ENCODE measurements around the gene DGKD.

Gene DGKD

DNA sequence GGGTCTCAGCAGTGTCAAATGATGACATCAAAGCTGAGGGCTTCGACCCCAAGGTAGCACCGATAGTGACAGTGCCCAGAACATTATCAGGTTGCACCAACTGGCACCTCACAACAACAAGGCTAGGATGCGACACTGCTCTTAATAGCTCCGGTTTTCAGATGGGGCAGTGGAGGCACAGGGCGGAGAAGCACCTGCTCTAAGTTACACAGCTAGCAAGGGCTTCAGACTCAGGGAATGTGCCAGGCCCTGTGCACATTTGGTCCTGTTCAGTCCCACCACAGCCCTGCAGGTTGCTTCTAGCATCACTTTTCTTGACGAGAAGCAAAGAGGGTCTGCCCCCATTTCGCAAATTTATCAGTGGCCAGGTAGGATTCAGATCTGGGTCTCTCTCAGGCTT lies 74.1 kb downstream of the DGKD start:
- no peak for DNase-seq (ENCODE audit: low read depth)

DNA sequence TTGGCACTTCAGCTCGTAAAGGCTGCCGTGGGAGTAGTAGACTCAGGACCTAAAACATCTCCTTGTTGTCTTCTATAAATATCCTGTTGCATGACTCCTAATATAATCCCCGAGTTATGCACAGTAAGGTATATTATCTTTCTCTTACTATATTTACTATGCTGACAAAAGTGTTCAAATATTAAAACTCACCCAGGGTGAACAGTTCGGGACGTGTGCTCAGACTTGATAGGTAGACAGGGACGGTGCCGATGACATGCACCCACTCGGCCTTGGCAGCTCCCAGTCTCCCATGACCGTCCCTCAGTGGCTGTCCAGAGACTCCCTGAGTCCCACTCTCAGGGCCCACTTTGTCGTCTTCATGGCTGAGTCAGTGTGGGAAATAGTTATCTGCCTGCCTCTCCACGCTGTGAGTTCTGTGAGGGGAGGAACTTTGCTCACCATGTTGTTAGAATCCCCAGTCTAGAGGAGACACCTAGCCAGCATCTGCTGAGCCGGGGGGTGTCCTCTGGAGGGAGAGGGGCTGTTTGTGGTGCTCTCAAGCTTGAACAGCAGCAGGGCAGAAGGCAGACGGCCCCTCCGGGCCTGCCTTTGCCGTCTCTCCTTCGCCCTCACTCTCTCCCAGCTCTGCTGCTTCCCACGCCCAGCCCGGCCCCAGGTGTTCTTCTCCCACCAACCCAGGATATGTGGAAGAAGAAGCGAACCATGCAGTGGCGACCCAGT lies 75.0 kb downstream of the DGKD start:
- DNase-seq (ENCODE audit: low read depth), result no peak

DNA sequence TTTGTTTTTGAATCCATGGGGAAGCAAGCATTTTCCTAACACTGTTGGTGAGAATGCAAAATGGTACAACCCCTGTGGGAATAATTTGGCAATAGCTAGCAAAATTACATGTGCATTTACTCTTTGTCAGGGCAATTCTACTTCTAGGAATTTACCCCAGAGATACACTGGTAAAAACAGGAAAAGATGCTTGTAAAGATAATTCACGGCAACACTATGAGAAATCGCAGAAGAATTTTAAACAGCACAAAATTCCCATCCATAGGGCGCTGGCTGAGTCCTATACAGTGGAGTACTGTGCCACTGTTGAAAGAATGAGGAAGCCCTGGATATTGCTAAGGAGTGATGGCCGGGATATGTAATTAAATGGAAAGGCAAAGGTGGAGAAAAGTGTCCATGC lies 75.8 kb downstream of the DGKD start:
- DNase-seq (ENCODE audit: low read depth), result no peak

DNA sequence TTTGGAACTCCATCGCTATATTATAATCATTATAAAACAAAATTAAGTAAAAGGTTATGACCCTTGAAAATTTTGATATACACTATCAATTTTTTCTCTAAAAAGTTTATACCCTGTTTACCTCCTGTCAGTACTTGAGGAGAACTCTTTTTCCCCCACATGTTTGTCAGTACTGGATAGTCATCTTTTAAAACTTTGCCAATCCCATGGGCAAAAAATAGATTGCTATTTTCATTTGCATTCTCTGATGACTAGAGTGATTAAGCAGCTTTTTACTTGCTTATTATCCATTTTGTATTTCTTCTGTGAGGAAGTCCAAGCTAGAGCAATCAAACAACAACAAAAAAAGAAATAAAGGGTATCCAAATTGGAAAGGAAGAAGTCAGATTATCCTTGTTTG lies 76.4 kb downstream of the DGKD start:
- DNase-seq (ENCODE audit: low read depth), result no peak

DNA sequence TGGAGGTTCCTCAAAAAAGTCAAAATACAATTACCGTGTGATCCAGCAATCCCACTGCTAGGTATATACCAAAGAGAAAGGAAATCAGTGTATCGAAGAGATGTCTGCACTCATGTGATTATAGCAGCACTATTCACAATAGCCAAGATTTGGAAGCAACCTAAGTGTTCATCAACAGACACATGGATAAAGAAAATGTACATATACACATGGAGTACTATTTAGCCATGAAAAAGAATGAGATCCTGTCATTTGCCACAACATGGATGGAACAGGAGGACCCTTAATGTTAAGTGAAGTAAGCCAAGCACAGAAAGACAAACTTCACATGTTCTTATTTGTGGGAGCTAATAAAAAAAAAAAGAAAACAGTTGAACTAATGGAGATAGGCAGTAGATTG lies 78.7 kb downstream of the DGKD start:
- DNase-seq (ENCODE audit: low read depth), result no peak

DNA sequence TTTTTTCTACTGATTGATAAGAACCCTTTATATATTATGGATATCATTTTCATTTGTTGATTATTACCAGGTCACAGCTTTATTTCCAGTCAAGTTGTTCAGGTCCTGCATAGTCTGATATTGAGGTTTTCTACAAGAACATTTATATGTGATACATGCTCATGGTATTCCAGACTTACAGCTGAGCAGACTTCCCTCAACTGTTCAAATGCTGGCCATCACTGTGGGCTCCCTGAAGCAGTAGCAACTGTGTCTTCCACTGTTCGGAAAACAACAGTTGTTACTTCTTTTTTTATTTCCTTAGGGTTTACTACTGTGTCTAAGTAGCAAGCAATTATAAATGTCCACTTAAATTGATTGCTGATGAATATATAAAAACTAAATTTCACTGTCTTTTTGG lies 79.5 kb downstream of the DGKD start:
- no peak for DNase-seq (ENCODE audit: low read depth)

DNA sequence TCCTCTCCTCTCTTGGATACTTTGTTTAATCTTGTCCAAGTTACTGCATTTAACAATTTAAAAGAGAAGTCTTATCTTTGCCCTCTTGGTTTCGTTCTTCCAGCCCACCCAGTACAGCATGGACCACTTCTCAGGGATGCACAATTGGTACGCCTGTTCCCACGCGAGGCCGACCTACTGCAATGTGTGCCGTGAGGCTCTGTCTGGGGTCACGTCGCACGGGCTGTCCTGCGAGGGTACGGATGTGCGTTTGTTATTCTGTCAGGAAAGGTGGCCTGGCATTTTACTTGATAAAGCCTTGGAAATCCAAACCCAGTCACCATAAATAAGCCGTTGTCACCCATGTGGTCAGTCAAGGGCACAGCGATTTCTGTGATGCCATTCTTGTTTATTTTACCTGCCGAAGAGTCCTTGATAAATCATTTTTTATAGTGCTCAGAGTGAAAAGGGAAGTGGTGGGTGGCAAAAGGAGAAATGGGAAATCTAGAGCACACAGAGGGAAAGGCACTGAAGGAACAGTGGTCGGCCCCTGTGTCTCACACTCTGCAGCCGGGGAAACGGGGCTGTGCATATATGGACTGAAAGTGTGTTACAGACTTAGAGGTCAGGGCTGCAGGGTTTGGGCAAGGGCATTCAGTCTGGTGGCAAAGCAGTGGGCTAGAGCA lies 80.5 kb downstream of the DGKD start:
- DNase-seq (ENCODE audit: low read depth), result no peak

DNA sequence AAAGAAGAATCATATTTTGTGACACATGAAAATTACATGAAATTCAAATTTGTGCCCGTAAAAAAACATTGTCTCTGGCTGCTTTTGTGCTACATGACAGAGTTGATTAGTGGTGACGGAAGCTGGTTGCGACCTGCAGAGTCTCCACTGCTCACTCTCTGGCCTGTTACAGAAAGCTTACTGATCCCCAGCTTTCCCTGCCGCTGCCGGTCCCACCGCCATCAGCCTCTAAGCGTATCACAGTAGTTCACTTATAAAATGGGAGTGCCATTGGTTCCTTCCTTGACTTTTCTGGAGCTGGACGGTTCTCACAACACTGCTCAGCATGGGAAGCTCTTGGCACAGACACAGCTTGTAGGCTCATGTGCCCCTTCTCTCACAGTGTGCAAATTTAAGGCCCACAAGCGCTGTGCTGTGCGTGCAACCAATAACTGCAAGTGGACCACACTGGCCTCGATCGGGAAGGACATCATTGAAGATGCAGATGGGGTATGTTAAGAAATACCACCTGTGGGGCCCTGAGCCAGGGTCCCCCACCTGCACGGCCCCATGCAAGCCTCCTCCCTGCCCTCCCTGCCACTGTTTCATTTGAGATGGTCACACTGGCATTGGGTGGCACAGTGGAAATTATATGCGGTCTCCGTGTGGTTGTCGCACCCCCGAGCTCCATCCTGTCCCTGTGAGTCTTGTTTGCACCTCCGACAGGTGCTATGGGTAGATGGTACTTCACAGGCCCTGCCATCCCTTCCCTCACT lies 81.3 kb downstream of the DGKD start:
- DNase-seq (ENCODE audit: low read depth), result no peak

DNA sequence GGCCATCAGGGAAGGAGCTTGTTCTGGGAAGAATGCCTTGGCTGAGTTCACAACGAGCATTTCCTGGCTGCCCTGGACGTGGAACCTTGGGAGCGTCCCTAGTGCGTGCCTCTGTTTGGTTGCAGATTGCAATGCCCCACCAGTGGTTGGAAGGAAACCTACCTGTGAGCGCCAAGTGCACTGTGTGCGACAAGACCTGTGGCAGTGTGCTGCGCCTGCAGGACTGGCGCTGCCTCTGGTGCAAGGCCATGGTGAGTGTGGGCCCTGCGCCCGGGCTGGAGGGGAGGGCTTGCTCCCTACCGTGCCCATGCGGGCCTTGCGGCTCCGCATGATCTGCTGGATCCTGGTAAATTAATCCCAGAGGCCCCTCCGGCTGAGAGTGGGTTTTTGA lies 81.9 kb downstream of the DGKD start:
- DNase-seq (ENCODE audit: low read depth), result no peak

DNA sequence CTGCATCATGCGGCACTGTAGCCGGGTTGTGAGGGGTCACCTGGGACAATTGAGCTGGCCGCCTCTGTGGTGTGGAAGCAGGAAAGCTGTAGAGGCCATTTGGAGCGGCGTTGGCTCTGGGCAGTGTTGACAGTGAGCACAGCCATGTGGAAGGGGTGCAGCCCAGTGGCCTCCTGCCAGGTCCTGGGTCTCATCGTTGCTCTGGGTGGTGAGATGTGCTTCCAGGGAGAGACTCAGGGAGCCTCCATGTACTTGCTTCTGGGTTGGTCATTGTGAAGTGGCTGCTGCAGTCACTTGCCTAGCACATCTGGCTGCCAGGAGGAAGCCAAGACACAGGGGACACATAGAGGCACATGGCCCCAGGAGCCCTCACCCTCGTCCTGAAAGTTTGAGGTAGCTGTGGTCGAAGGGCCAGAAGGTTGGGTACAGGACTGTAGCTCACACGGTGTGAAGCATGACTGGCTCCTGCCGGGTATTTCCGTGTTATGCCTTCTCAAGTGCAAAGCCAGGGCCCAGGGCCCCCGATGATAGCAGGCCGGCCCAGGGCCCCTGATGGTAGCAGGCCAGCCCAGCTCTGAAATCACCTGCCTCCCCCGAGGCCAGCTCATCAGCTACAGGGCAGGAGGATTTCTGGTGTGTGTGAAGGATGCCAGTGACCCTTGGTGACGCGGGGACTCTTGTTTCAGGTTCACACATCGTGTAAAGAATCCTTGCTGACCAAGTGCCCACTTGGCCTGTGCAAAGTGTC lies 82.6 kb downstream of the DGKD start:
- no peak for DNase-seq (ENCODE audit: low read depth)

DNA sequence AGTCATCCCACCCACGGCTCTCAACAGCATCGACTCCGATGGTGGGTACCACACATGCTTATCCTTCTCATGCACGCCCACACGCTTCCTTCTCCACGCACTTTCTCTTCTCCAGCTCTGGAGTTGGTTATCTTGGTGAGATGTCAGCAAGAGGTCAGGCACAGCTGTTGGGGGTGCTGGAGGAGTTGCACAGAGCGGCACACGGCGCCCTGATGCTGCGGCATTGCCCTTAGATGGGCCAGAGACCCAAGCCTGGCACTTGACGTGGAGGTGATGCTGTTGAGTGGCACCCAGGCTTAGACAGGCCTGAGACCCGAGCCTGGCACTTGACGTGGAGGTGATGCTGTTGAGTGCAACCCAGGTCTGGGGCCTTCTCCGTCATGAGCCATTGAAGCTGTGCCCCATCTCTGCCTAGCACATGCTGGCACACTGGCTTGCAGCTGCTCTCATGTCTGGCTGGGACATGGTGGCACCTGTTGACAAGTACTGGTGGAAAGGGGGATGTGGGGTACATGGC lies 83.2 kb downstream of the DGKD start:
- no peak for DNase-seq (ENCODE audit: low read depth)

DNA sequence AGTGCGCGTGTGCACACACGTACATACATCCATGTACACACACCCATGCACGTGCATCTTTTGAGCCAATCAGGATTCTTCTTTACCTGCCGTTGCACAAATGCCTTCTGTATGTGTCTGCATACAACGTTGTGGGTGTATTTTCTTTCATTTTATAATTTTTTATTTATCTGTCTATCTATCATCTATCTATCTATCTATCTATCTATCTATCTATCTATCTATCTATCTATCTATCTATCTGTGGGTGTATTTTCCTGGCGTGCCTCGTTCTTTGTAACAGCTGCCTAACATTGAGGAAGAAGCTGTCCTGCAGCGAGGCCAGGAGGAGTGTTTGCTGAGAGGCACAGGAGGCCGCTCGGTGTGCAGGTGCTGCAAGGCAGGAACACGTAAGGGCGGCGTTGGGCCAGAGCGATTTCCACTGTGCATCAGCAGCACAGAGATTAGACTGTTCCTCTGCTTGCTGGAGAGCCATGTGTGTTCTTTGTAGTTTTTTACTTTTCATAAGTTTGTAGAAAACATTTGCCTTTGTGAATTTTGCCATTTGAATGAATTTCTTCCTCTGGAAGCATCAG lies 84.4 kb downstream of the DGKD start:
- no peak for DNase-seq (ENCODE audit: low read depth)

DNA sequence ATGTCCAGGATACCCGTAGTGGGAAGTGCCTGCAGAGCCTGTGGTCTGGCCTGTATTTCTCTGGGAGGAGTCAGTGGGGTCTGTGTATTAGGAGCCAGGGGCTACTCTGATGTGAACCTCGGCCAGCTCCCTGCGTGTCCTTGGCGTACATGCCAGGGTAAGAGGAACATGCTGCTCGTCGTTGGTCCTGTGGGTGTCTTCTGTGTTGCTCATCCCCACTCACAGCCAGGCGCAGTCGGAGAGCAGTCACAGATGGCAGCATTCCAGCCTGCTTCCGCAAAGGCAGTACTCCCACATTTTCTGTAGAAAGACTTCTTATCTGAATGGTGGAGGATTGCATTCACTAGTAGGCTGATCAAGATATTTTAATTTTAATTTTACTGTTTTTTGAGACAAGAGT lies 84.9 kb downstream of the DGKD start:
- no peak for DNase-seq (ENCODE audit: low read depth)

DNA sequence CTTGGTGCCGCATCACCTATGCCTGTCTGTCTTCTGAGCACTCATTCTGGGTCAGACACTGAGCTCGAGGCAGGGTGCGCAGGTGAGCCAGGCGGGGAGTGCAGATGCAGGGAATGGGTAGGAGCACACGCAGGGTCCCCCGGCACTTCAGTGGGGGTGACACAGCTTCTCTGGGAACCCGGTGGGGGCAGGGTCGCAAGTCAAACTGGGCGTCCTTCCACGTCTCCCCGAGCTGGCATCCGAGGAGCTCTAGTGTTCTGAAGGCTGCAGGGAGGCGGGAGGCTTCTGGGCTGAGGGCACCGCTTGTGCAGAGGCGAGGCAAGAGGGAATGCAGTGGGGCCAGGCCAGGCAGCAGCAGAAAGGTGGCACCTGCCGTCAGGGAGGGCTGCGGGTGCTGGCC lies 86.0 kb downstream of the DGKD start:
- no peak for DNase-seq (ENCODE audit: low read depth)

DNA sequence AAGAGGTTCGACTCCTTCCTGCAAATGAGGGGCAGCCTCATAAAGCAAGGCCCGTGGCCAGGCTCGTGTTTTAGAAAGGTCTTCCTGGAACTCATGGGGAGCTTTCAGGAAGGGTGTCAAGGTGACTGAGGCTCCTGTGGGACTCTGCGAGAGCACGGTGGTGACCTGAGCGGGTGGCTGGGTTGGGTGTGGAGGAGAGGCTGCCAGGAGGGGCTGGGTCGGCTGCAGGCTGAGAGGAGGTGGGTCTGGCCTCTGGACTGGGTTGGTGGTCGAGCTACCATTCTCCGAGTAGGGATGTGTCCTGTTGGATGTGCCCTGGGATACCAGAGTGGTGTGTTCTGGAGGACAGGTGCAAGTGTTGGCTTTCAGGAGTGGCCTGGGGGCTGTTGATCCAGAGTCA lies 86.4 kb downstream of the DGKD start:
- DNase-seq (ENCODE audit: low read depth), result no peak

DNA sequence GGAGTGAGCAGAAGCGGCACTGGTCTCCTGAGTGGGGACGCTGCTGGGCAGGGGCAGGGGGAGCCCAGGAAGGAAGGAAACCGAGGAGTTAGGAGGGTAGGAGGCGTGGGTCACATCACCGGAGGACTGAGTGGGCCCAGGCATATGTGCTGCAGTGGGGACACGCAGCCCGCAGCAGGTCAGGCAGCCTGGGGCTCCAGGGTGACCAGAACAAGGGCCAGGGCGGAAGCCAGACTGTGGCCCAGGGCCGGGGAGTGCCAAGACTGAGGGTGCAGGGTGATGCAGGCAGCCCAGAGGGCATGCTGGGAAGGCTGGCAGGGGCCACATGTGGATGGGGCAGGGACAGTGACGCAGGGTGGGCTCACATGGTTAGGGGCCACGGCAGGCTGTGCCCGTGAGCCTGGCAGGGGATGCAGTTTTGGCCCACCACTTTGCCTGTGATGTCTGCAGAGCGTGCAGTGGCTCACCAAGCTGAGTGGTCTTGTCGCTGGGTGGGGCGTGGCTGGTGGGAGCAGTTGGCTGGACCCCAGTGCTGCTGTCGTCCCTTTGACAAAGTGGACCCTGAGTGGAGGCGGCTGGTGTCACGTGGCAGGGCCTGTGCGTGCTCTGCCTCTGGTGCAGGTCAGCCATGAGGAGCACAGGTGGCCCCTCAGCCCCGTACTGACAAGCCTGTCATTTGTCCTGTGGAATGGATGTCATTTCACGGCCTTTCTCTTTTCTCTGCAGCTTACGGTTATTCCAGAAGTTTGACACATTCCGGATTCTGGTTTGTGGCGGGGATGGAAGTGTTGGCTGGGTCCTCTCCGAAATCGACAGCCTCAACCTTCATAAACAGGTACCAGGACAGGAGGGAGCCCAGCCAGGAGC lies 87.1 kb downstream of the DGKD start:
- no peak for DNase-seq (ENCODE audit: low read depth)

DNA sequence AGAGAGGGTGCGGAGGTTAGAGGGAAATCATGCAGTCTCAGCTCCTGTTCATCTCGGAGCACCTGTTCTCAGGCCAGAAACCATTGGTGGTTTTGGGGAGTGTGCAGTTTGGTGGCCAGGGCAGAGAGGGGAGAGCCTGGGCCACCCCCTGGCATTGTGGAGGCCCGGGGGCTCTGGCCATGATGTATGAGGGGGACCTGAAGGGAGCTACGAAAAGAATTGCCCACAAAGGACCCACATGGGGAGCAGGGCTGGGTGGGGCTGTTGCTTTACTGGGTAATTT lies 87.7 kb downstream of the DGKD start:
- no peak for DNase-seq (ENCODE audit: low read depth)

DNA sequence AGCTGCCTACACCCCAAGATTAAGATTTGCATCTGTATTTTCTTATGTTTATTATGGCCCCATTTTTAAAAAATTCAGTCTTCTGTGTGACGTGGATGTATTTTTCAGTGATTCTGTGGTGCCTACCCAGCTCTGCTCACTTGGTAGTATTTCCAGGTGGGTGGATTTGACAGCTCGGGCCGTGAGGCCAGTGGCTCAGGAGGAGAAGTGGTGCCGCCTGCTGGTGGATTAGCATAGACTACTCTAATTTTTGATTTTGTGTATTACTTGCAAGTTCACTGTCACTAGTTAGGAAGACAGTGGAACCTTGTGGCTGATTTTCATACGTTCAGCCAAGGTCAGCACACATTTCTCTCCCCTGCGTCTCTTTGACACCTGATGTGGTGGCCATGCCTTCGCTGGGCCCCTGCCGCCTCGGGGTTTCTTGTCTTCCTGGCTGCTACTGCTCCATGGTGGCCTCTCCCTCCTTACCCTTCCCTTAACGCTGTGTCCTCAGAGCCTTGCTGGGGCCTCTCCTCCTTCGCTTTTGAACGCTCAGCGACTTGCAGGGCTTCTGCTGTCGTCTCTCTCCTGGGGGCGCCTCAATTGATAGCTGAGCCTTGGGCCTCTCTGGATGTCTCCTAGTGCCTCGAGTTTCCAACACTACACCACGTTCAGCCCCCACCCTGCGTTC lies 89.4 kb downstream of the DGKD start:
- peak; percentile 76 for DNase-seq (ENCODE audit: low read depth)

DNA sequence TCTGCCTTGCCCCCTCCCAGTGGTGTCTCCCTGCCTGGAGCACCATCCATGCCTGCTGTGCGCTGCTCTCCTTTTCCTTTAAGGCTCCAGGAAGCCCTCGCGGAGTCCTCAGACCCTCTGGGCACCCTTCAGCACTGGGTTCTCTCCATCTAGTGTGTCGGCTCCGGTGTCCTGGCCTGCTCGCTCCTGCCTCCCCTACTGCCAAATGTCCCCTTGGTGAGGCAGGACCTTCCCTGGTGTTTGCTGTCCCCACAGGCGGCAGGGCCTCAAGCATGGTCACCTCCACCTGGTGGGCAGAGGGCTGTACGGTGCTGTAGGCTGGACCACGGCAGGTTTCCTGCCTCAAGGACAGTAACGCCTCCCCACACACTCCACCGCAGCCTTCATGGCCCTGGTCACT lies 90.2 kb downstream of the DGKD start:
- DNase-seq (ENCODE audit: low read depth), result no peak

DNA sequence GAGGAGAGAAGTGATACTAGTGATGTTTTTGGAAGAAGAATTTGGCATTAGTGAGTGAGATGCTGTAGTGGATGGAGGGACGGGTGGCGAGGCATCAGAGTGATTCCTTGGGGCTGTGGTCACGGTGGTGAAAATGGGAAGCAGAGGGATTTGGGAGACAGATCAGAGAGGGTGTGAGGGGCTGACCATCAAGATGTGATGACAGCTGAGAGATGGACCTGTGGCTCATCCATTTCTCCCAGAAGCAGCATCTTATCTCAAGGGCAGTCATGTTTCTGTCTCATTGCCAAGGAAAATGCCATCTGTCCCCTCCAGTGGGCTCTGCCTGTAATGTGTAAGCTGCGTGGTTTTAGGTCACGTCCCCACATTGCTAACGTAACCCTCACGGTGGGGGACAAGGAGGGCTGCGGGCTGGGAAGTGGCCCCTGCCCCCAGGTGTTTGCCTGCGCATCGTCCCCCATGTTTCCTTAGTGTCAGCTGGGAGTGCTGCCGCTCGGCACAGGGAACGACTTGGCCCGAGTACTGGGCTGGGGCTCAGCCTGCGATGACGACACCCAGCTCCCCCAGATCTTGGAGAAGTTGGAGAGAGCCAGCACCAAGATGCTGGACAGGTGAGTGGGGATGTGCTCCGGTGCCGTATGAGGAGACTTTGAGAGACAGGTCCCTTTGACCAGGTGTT lies 91.0 kb downstream of the DGKD start:
- DNase-seq (ENCODE audit: low read depth), result no peak
